ENCODE measurements around the gene WBP2.
A peak's percentile ranks its signal among the peaks of the same experiment; 100 is the strongest.

- TF ChIP-seq, protein P1, sequence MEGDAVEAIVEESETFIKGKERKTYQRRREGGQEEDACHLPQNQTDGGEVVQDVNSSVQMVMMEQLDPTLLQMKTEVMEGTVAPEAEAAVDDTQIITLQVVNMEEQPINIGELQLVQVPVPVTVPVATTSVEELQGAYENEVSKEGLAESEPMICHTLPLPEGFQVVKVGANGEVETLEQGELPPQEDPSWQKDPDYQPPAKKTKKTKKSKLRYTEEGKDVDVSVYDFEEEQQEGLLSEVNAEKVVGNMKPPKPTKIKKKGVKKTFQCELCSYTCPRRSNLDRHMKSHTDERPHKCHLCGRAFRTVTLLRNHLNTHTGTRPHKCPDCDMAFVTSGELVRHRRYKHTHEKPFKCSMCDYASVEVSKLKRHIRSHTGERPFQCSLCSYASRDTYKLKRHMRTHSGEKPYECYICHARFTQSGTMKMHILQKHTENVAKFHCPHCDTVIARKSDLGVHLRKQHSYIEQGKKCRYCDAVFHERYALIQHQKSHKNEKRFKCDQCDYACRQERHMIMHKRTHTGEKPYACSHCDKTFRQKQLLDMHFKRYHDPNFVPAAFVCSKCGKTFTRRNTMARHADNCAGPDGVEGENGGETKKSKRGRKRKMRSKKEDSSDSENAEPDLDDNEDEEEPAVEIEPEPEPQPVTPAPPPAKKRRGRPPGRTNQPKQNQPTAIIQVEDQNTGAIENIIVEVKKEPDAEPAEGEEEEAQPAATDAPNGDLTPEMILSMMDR (IDR thresholded peaks at IDR 0.05) = no peak
- TF ChIP-seq POLR2A (IDR thresholded peaks at IDR 0.05) (no peak), POLR2AphosphoS5 (IDR thresholded peaks at IDR 0.05) (peak; percentile 53)
Observed at GRCh38 chr17:75854101-75854748, 910 bp downstream of the WBP2 start.

Data from prostate gland (tissue), 2 donors.